ENCODE results near the gene ZNF211. TPM values are rescaled to one million over a fixed set of nuclear protein-coding genes. Genes with fewer than 3 reads are reported as not detected.

Gene ZNF211
- total and polyA plus RNA-seq, 10 of the 15 experiments (the other 5 are each of a cell fraction or from before 2014, with no cell fraction given) = 2.1 to 20.6 (median 9.3) TPM

DNA sequence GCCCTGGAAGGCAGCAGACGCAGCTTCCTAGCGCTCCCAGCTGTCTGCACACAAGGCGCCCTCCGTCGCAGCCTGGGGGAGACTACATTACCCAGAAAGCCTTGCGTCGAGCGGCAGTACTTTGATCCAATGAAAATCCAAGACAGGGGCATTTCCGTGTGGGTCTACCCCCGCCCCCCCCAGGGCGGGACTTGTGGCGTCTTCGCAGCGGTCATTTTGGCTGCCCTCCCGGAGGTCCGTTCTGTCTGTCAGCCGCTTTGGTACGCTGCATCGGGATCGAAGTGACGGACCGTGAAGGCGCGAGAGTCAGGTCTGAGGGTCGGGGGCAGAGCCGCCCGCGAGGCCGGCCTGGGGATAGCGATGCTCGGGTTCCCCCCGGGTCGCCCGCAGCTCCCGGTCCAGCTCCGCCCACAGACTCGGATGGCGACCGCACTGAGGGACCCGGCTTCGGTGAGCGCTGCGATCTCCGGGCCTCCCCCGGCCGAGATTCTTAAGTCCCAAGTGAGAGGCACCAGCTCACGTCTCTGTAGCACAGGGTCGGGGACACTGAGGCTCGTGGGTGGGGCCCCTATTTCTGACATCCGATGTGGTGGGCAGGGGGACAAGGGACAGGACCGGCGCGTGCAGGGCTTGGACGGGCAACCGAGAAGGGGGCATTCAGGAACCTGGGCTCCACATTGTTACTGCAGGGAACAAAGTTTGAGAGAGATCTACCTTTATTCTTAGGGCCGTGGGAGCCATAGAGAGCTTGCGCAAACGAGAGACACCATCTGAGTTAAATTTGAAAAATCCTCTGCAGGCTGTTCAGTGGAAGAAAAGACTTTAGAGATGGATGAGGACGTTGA is at the start of gene ZNF211 (continued):
- TF ChIP-seq, protein P1, sequence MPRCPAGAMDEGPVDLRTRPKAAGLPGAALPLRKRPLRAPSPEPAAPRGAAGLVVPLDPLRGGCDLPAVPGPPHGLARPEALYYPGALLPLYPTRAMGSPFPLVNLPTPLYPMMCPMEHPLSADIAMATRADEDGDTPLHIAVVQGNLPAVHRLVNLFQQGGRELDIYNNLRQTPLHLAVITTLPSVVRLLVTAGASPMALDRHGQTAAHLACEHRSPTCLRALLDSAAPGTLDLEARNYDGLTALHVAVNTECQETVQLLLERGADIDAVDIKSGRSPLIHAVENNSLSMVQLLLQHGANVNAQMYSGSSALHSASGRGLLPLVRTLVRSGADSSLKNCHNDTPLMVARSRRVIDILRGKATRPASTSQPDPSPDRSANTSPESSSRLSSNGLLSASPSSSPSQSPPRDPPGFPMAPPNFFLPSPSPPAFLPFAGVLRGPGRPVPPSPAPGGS (IDR thresholded peaks at IDR 0.05; ENCODE audit: borderline replicate concordance, insufficient read depth, low read depth, low read length, poor library complexity, severe bottlenecking) = no peak
- TF ChIP-seq POU2F2 (IDR thresholded peaks at IDR 0.05; ENCODE audit: borderline replicate concordance, low read depth, low read length) (peak; percentile 50; the same call in 1 of the 3 replicates), PKNOX1 (IDR thresholded peaks at IDR 0.05) (peak; percentile 99), MYC (IDR thresholded peaks at IDR 0.05; ENCODE audit: insufficient read depth, insufficient read length, insufficient replicate concordance, low read length, severe bottlenecking) (no peak), POLR2AphosphoS5 (IDR thresholded peaks at IDR 0.05; ENCODE audit: low read length) (peak; percentile 67; the same call in 1 of the 2 replicates), CHD2 (IDR thresholded peaks at IDR 0.05; ENCODE audit: borderline replicate concordance, low read depth, low read length) (peak; percentile 92), FOXK2 (IDR thresholded peaks at IDR 0.05) (no peak), JUND (IDR thresholded peaks at IDR 0.05; ENCODE audit: low read depth, low read length) (no peak), ZNF687 (IDR thresholded peaks at IDR 0.05) (no peak), RCOR1 (conservative IDR thresholded peaks at IDR 0.05; ENCODE audit: low read depth, low read length) (no peak), RAD21 (IDR thresholded peaks at IDR 0.05; ENCODE audit: insufficient read depth, low read depth, low read length) (no peak), ASH2L (IDR thresholded peaks at IDR 0.05; ENCODE audit: borderline replicate concordance, low read depth) (peak; percentile 92; the same call in 1 of the 2 replicates), POLR2A (IDR thresholded peaks at IDR 0.05; ENCODE audit: low read depth, low read length) (peak; percentile 82), CHD1 (IDR thresholded peaks at IDR 0.05; ENCODE audit: low read depth, low read length) (no peak), KLF5 (IDR thresholded peaks at IDR 0.05; ENCODE audit: partially characterized antibody) (no peak), MTA3 (IDR thresholded peaks at IDR 0.05; ENCODE audit: borderline replicate concordance, low read length) (no peak), FOXM1 (IDR thresholded peaks at IDR 0.05; ENCODE audit: low read depth, low read length) (no peak), SUZ12 (IDR thresholded peaks at IDR 0.05; ENCODE audit: unreplicated experiment) (no peak), RB1 (IDR thresholded peaks at IDR 0.05; ENCODE audit: borderline replicate concordance) (peak; percentile 20; the same call in 1 of the 2 replicates), CEBPB (IDR thresholded peaks at IDR 0.05; ENCODE audit: borderline replicate concordance in 1 of 2, low read depth in 2 of 2, low read length in 2 of 2) (no peak), DPF2 (IDR thresholded peaks at IDR 0.05) (peak; percentile 86), HDAC2 (IDR thresholded peaks at IDR 0.05) (no peak)
- TF ChIP-seq, protein P2, sequence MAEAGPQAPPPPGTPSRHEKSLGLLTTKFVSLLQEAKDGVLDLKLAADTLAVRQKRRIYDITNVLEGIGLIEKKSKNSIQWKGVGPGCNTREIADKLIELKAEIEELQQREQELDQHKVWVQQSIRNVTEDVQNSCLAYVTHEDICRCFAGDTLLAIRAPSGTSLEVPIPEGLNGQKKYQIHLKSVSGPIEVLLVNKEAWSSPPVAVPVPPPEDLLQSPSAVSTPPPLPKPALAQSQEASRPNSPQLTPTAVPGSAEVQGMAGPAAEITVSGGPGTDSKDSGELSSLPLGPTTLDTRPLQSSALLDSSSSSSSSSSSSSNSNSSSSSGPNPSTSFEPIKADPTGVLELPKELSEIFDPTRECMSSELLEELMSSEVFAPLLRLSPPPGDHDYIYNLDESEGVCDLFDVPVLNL (IDR thresholded peaks at IDR 0.05; ENCODE audit: low read depth, low read length) = no peak
